ENCODE results near the gene TMEM259.

TMEM259 gene

GRCh38 chr19:1000591-1001537 is 20.1 kb downstream of the TMEM259 start:
- no peak for DNase-seq

GRCh38 chr19:1000095-1000494 is 20.8 kb downstream of the TMEM259 start, which contains the start of gene GRIN3B:
TSS of gene GRIN3B (plus strand) at chr19:1000419. CDS start at chr19:1000438, 19 bp downstream.
- peak; percentile 72 for DNase-seq

GRCh38 chr19:999379-999719 is 21.6 kb downstream of the TMEM259 start:
- DNase-seq: no peak

- no peak for DNase-seq
Measured at GRCh38 chr19:998064-998463, 22.9 kb downstream of the TMEM259 start.

- DNase-seq: peak; percentile 78
Measured at GRCh38 chr19:996051-996838, 24.7 kb downstream of the TMEM259 start.

GRCh38 chr19:995051-995827 is 25.7 kb downstream of the TMEM259 start:
- DNase-seq: no peak

GRCh38 chr19:994516-994915 is 26.4 kb downstream of the TMEM259 start:
- no peak for DNase-seq

GRCh38 chr19:993831-994393 is 27.0 kb downstream of the TMEM259 start:
- no peak for DNase-seq

- DNase-seq: no peak
Measured at GRCh38 chr19:993361-993830, 27.5 kb downstream of the TMEM259 start.

- DNase-seq: no peak
Measured at GRCh38 chr19:992670-993055, 28.3 kb downstream of the TMEM259 start.

GRCh38 chr19:991932-992669 is 28.8 kb downstream of the TMEM259 start:
- DNase-seq: no peak

- peak; percentile 15 for DNase-seq
Measured at GRCh38 chr19:991174-991931, 29.6 kb downstream of the TMEM259 start.

- DNase-seq: no peak
Measured at GRCh38 chr19:990746-991145, 30.2 kb downstream of the TMEM259 start.

GRCh38 chr19:990119-990571 is 30.8 kb downstream of the TMEM259 start:
- no peak for DNase-seq

- DNase-seq: no peak
Measured at GRCh38 chr19:989381-990081, 31.4 kb downstream of the TMEM259 start.

- no peak for DNase-seq
Measured at GRCh38 chr19:988510-988909, 32.4 kb downstream of the TMEM259 start.

GRCh38 chr19:988081-988480 is 32.8 kb downstream of the TMEM259 start:
- no peak for DNase-seq

GRCh38 chr19:986083-986482 is 34.8 kb downstream of the TMEM259 start:
- DNase-seq: no peak

- peak; percentile 93 for DNase-seq
Measured at GRCh38 chr19:984165-984967, 36.6 kb downstream of the TMEM259 start, which contains the start of gene WDR18. TSS of gene WDR18 (plus strand) at chr19:984345. CDS start at chr19:984354, 9 bp downstream.
